GM18907 (cell line): ENCODE results near the gene ATP6V1B1.

Source experiments
- ATAC-seq: cut with Tn5 transposase; IDR thresholded peaks from one replicate; pipeline ENCODE4 v1.9.1; 2021; ENCODE audit warnings: mild to moderate bottlenecking, moderate library complexity; ENCODE audit not compliant: unreplicated experiment

The ATP6V1B1 gene

GRCh38 chr2:70935468-70936164 is at the start of gene ATP6V1B1:
Gene ATP6V1B1, plus strand, starts transcription at chr2:70935900. Its CDS starts 55 bp downstream, at chr2:70935955.
- no peak for ATAC-seq

DNA sequence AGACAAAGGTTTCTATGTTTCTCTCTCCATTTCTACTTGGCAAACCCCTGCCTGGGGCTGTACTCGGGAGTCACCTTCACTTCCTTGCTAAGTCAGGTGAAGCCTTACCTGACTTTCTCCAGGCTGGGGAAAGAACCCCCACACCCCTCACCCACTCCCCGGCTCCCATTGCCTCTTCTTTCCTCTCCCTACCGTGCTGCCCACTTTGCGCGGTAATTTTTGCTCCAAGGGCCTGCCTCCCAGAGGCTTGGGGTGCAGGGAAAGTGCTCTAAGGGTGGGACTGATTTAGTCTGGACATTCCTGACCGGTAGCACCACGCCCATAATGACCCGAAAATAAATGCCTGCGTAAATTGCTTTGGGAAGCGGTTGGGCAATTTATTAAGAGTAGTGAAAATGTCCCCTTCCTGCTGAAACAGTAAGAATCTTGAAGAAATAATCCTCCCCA is 49.1 kb upstream of the ATP6V1B1 start:
- ATAC-seq, result no peak

DNA sequence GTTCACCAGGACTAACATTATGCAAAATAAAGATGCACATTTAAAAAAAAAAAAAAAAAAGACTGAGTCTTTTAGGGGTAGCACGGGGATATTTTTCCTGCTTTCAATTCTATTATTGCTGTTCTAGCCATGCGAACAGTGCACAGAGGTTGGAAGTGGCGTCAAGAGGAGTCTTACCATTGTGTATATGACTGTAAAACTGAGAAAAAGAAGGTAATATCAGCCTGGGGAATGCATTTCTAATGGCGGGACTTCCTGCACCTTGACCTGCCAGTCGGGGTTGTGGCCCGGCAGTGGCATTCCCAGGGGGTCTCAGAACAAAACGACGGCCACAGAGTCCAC is 48.5 kb upstream of the ATP6V1B1 start:
- ATAC-seq, result no peak

- ATAC-seq, result no peak
Measured at GRCh38 chr2:70887550-70888246, 48.0 kb upstream of the ATP6V1B1 start.

GRCh38 chr2:70888366-70888922 is 47.3 kb upstream of the ATP6V1B1 start:
- no peak for ATAC-seq

GRCh38 chr2:70888923-70889715 is 46.6 kb upstream of the ATP6V1B1 start:
- no peak for ATAC-seq

- no peak for ATAC-seq
Measured at GRCh38 chr2:70889716-70890037, 46.0 kb upstream of the ATP6V1B1 start.

GRCh38 chr2:70890469-70891065 is 45.1 kb upstream of the ATP6V1B1 start:
- no peak for ATAC-seq

DNA sequence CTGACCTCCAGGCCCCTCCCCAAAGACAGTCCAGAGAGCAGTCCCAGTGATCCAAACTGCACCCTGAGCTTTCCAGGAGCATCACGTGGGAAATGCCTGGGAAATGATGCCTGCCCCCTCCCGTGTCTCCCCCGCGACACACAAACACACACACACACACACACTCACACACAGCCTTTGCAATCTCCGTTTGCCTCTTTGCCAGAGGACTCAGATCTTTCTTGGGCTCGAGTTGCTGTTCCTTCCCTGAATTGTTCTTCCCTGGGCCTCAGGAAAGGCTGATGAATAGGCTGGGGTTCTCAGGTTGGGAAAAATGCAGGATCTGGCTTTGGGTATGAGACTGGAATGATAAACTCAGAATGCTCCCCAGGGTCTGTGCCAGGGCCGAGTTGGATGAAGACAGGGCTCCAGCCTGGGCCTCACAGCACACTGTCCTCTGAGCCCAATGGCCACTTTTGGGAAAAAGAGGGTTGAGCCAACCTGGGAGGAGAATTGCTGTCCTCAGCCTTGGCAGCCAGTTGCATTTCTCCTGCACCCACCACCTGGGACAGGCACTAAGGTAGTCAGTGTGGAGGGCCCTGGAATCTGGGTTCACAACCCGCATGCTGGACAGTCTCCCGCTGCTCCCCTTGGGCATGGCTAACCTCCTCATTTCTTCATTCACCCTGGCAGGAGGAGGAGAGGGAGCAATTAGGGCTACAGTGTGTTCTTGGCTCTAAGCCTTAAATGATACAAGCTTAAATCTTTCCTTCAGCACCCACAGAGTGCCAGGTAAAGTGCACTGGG is 43.9 kb upstream of the ATP6V1B1 start:
- ATAC-seq, result no peak

DNA sequence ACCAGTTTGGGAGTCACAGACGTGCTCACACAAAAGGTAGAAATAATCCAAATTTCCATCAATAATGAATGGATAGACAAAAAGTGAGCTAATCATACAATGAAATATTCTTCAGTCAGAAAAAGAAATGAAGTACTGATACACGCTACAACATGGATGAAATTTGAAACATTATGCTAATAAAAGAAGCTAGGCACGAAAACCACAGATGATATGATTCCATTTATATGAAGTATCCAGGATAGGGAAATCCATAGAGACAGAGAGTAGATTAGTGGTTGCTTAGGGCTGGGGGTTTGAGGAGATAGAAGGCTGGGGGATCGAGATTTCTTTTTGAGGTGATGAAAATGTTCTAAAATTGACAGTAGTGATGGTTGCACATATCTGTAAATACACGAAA is 43.0 kb upstream of the ATP6V1B1 start:
- no peak for ATAC-seq

DNA sequence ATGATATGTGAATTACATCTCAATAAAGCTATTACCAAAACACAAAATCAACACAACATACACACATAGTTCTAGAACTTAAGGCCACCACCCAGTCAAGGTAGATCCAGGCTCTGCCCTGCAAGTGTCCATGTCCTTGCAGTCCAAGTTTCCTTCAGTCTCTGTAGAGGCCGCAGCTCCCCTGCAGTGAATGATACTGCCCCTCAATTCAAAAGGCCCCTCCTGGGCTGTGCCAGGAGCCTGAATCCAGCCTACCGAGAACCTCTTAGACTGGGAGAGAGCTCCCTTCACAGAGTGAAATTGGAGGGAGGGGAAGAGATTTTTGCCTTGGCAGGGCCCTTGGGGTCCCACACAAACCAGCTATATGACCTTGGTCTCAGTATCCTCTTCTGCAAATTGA is 42.5 kb upstream of the ATP6V1B1 start:
- ATAC-seq, result no peak

- no peak for ATAC-seq
Measured at GRCh38 chr2:70894765-70895164, 40.9 kb upstream of the ATP6V1B1 start.

DNA sequence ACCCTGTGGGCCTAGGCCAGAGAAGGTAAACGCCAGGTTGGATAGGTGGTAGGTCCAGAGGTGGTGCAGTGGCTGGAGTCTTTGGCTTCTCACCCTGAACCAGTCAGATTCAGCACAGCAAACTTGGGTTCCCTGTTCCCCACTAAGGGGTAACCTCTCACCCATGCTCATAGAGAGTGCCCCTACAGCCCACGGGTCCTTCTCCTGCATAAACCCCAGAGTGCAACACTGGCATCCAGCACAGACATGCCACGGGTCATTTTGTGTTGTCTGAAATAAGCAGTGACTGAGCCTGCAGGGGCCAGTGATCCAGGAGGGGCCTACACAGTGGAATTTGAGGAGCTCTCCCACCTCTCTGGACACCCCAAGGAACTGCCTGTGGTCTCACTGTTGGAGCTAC is 40.5 kb upstream of the ATP6V1B1 start:
- no peak for ATAC-seq

GRCh38 chr2:70895998-70896764 is 39.5 kb upstream of the ATP6V1B1 start:
- ATAC-seq, result no peak

DNA sequence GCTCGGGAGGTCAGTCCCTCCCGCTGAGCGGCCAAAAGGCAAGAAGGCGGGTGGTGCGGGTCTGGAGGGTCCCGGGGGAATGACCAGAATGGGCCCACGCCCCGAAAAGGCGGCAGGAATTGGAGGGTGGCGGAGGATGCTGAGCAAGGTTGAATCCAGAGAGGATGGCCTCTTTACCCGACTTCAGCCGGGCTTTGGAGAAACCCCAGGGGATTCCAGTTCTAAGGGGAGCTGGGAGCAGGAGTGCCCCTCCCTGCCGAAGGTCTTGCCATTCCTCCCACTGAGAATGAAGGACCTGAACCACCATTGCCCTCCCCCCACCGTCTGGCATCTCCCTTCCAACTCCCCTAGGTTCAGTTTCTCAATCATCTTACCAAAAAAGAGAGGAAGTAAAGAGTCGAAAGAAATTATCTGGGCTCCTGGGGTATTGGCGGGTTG is 38.9 kb upstream of the ATP6V1B1 start:
- no peak for ATAC-seq

DNA sequence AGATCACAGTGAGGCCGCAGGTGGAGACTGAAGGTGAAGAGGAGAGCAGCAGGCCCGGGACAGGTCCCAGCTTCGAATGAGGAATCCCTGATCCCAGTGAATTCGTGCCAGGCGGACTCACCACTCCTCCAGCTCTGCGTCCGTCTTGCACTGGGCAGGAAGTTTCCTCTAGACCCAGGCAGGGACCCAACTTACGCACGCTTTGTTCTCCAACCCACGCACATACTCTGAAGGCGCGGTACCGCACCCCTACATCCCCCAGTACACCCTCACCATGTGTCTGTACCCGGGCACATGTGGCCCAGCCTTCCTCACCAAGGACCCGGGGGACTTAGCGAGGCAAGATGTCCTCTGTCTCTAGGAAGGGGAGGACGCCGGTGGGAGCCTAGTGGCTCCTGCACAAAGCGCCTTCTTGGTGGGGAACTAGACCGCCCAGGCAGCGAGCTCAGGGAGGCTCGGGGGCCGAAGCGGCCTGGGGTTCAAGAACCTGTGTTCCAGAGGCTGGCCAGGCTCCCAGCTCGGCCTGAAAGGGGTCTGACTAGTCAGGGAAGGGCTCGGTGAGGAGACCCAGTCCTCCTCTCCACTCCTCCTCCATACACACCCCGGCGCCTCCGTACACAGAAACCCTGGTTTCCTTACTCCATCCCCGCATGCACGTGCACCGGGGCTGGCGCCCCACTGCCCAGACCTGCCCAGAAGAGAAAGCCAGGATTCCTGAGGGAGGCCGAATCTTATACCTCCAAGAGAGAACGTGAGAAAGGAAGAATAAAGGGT is 38.3 kb upstream of the ATP6V1B1 start:
- ATAC-seq, result no peak

GRCh38 chr2:70897977-70898226 is 37.8 kb upstream of the ATP6V1B1 start:
- no peak for ATAC-seq

DNA sequence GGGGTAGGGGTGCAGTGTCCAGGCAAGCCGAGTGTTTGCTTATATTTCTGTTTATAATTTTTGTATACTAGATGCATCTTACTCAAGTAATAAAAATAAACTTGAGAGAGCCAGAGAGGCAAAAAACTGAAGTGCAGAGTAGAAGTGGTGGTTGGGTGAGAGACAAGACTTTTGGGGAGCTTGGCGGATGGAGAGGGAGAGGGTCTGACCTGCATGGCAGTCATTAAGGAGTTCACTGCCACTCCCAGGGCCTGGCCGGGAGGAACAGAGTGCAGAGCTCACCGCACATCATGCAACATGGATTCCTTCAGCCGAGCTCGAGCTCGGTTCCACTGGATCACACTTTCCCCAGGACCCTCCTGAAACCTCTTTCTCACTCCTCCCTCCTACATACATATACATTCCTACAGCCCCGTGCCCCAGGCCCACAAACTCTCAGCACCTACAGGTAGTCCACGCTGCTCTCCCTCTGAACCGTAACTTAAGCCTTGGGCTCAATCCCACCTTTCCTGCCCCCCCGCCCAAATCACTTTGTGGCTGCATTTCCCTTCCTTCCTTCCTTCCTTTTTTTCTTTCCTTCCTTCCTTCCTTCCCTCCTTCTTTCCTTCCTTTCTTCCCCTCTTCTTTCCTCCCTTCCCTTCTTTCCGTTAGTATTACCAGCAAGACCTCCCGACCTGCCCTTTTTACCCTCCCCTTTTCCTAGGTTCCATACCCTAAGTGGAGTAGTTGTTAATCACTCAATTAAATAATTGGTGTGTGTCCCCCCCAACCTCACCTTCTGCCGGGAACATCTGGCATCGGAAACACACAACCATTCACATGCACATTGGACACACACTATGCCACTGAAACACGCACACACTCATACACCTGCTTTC is 37.1 kb upstream of the ATP6V1B1 start:
- ATAC-seq, result no peak
